ENCODE data around the gene FAM53B. TPM values are rescaled to one million over a fixed set of nuclear protein-coding genes. Genes with fewer than 3 reads are reported as not detected.

Gene FAM53B
- total RNA-seq, 1 experiment from 2014 or later, result 13.7 TPM

DNA sequence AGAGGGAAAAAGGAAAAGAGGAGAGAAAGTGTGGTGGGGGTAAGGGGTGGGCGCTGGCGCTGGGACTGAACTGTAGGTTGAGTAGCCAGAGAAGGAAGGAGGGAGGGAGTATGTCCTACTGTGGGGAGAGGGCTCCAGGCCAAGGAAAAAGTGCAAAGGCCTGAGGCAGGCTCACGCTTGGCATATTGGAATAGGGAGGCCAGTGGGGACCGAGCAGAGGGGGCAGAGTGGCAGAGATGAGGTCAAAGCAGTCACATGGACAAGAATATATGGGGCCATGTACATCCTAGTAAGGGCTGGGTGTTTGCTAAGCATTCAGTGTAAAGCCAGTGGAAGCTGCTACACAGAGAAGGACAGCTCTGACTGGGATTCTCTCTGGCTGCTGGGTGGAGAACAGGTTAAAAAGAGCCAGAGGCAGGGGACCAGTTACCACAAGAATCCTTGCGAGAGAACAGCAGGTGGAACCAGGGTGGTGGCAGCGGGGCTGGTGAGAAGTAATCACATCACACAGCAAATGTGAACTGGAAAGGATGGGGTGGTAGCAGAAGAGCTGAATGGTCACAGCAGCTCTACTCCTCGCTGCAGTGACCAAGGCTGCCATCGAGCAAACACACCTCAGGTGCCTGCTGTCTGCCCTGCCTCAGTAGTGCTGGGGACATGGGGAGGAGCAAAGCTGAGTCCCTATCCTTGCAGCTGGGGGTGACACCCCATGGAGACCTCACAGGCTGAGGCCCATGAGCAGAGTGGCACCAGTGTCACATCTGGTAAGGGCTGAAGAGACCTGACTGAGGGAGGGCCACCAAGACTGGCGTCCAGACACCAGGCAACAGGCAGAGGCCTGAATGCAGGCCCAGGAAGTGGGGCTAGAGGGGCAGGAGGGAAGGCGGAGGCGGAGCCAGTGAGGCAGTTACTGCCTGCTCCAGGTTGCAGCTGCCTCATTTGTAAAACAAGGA lies 39.5 kb downstream of the FAM53B start:
- CTCF ChIA-PET, result interaction anchor here (0.6 to 1.4 kb wide), 3 partner anchors 10 to 41 kb away, joined by 3 to 11 read pairs (median 4); no protein-coding TSS in a partner anchor

DNA sequence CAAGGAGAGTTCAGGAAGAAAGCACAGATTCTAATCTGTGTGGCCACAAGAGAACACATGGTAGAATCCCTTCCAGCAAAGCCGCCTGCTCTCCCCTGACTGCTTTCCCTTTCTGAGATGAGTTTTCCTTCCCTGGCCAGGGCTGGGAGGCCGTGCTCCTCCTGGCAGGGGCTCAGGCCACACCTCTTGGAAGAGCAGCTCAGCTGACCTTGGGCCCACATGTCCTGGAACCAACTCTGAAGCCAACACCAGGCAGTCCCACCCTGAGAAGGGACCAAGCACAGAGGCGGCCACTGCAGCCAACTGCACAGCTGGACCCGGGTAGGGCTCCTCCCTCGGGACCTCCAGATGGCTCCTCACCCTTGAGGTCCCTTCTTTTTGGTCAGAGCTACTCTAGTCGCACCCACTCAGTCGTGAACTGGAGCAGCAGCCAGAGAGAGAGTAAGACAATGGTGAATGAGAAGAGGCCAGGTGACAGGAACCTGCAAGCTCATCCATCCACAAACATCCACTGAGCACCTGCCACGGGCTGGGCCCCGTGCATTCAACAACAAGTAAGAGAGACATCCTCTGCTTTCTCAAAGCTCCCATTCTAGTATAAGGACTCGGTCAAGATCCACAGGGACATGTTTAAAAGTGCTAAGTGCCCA lies 40.3 kb downstream of the FAM53B start:
- no peaks in the 10 kb centered on the region for H3K36me3 Mint-ChIP-seq (ENCODE audit: insufficient read depth, unreplicated experiment)
- H3K4me1 Mint-ChIP-seq (ENCODE audit: low read depth, unreplicated experiment), result peaks cover 12% of the 10 kb centered on the region
- no TSS peak for BruUV-seq (replicated peaks)
- Histone ChIP-seq H3K4me3 (ENCODE audit: low read depth, low read length) (no peak overlapping the region), H3K27me3 (replicated peaks; ENCODE audit: control insufficient read depth, insufficient read depth, low read length) (no peaks in the 10 kb centered on the region), H3K36me3 (ENCODE audit: control insufficient read depth, insufficient read depth, low read length) (peaks cover 2% of the 10 kb centered on the region; the same call in 1 of the 2 replicates), H3K9me3 (no peaks in the 10 kb centered on the region), H3K4me1 (peaks cover 14% of the 10 kb centered on the region; the same call in 1 of the 2 replicates)
- H3K27me3 Mint-ChIP-seq (ENCODE audit: insufficient read depth, unreplicated experiment), result no peaks in the 10 kb centered on the region
- no peak overlapping the region for H3K27ac Mint-ChIP-seq (ENCODE audit: unreplicated experiment)
- H3K4me3 Mint-ChIP-seq (ENCODE audit: unreplicated experiment), result no peak overlapping the region
- ChIA-PET CTCF (interaction anchor here (0.5 kb wide), 1 partner anchor 112 kb away, joined by 9 read pairs; no protein-coding TSS in a partner anchor), POLR2A (no interaction called here)
- intact Hi-C loops (cut with micrococcal nuclease; ENCODE audit: unreplicated experiment), result no loop called here
- no peaks in the 10 kb centered on the region for H3K9me3 Mint-ChIP-seq (ENCODE audit: unreplicated experiment)
- TF ChIP-seq, protein P1, sequence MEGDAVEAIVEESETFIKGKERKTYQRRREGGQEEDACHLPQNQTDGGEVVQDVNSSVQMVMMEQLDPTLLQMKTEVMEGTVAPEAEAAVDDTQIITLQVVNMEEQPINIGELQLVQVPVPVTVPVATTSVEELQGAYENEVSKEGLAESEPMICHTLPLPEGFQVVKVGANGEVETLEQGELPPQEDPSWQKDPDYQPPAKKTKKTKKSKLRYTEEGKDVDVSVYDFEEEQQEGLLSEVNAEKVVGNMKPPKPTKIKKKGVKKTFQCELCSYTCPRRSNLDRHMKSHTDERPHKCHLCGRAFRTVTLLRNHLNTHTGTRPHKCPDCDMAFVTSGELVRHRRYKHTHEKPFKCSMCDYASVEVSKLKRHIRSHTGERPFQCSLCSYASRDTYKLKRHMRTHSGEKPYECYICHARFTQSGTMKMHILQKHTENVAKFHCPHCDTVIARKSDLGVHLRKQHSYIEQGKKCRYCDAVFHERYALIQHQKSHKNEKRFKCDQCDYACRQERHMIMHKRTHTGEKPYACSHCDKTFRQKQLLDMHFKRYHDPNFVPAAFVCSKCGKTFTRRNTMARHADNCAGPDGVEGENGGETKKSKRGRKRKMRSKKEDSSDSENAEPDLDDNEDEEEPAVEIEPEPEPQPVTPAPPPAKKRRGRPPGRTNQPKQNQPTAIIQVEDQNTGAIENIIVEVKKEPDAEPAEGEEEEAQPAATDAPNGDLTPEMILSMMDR (IDR thresholded peaks at IDR 0.05; ENCODE audit: insufficient read depth in 1 of 2, low read depth in 1 of 2, low read length in 1 of 2, severe bottlenecking in 1 of 2, unreplicated experiment in 1 of 2), result no peak
- no peak for DNase-seq

More for the DNA sequence above, 39.5 kb downstream of the FAM53B start:
- no peak overlapping the region for H3K4me3 Mint-ChIP-seq (ENCODE audit: unreplicated experiment)
- no peak for DNase-seq
- Histone ChIP-seq H3K27me3 (replicated peaks; ENCODE audit: control insufficient read depth, insufficient read depth, low read length) (no peaks in the 10 kb centered on the region), H3K36me3 (ENCODE audit: control insufficient read depth, insufficient read depth, low read length) (peaks cover 2% of the 10 kb centered on the region; the same call in 1 of the 2 replicates), H3K4me1 (peaks cover 14% of the 10 kb centered on the region; the same call in 1 of the 2 replicates), H3K9me3 (no peaks in the 10 kb centered on the region), H3K4me3 (ENCODE audit: low read depth, low read length) (no peak overlapping the region)
- H3K27ac Mint-ChIP-seq (ENCODE audit: unreplicated experiment), result no peak overlapping the region
- no peaks in the 10 kb centered on the region for H3K36me3 Mint-ChIP-seq (ENCODE audit: insufficient read depth, unreplicated experiment)
- TF ChIP-seq, protein P1 (IDR thresholded peaks at IDR 0.05; ENCODE audit: insufficient read depth in 1 of 2, low read depth in 1 of 2, low read length in 1 of 2, severe bottlenecking in 1 of 2, unreplicated experiment in 1 of 2), result no peak
- H3K9me3 Mint-ChIP-seq (ENCODE audit: unreplicated experiment), result no peaks in the 10 kb centered on the region
- intact Hi-C loops (cut with micrococcal nuclease; ENCODE audit: unreplicated experiment), result no loop called here
- POLR2A ChIA-PET, result no interaction called here
- peaks cover 12% of the 10 kb centered on the region for H3K4me1 Mint-ChIP-seq (ENCODE audit: low read depth, unreplicated experiment)
- no peaks in the 10 kb centered on the region for H3K27me3 Mint-ChIP-seq (ENCODE audit: insufficient read depth, unreplicated experiment)
- BruUV-seq (replicated peaks), result no TSS peak

DNA sequence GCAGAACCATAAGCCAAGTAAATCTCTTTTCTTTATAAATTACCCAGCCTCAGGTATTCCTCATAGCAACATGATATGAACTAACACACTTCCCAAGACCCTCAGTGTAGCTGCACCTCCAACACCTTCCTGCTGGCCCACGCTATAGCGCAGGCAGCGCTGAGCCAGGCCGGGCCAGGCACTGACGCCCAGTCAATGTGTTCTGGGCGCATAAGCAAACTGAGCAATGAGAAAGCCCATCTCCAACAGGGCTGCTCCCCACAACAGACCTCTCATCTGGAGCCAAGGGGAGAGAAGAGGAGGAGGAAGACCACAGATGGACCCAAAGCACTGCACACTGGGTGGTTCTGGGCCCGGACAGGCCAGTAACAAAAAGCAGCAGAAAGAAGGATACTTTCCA lies 40.8 kb downstream of the FAM53B start:
- Mint-ChIP-seq H3K4me3 (ENCODE audit: unreplicated experiment) (no peak overlapping the region), H3K36me3 (ENCODE audit: insufficient read depth, unreplicated experiment) (no peaks in the 10 kb centered on the region), H3K4me1 (ENCODE audit: low read depth, unreplicated experiment) (peaks cover 12% of the 10 kb centered on the region), H3K27me3 (ENCODE audit: insufficient read depth, unreplicated experiment) (no peaks in the 10 kb centered on the region), H3K9me3 (ENCODE audit: unreplicated experiment) (no peaks in the 10 kb centered on the region), H3K27ac (ENCODE audit: unreplicated experiment) (no peak overlapping the region)
- intact Hi-C loops (cut with micrococcal nuclease; ENCODE audit: unreplicated experiment), result no loop called here
- ChIA-PET CTCF (interaction anchor here (0.5 kb wide), 1 partner anchor 113 kb away, joined by 9 read pairs; no protein-coding TSS in a partner anchor), POLR2A (no interaction called here)
- Histone ChIP-seq H3K27me3 (replicated peaks; ENCODE audit: control insufficient read depth, insufficient read depth, low read length) (no peaks in the 10 kb centered on the region), H3K9me3 (no peaks in the 10 kb centered on the region), H3K36me3 (ENCODE audit: control insufficient read depth, insufficient read depth, low read length) (peaks cover 2% of the 10 kb centered on the region; the same call in 1 of the 2 replicates), H3K4me3 (ENCODE audit: low read depth, low read length) (no peak overlapping the region), H3K4me1 (peaks cover 14% of the 10 kb centered on the region; the same call in 1 of the 2 replicates)
- BruUV-seq (replicated peaks), result no TSS peak
- DNase-seq, result no peak
- TF ChIP-seq, protein P1 (IDR thresholded peaks at IDR 0.05; ENCODE audit: insufficient read depth in 1 of 2, low read depth in 1 of 2, low read length in 1 of 2, severe bottlenecking in 1 of 2, unreplicated experiment in 1 of 2), result no peak
